T-helper 2 cell treated with Interferon-gamma antibody and Interleukin-4, amounts not matched to agents 5 μg/mL and 100 μg/mL, for 36 hours (primary cell): ENCODE measurements around the gene BIVM.

Experiments
- DNase-seq: peaks from one replicate; pipeline ENCODE4 v3.0.0; 2021; ENCODE audit warnings: low spot score
- H3K27ac Mint-ChIP-seq: one replicate; pipeline ENCODE4 v1.8.0; 2021; ENCODE audit warnings: mild to moderate bottlenecking, mixed read lengths
- H3K27me3 Mint-ChIP-seq: one replicate; pipeline ENCODE4 v1.8.0; 2021; ENCODE audit warnings: low read depth, mixed read lengths
- H3K36me3 Mint-ChIP-seq: one replicate; pipeline ENCODE4 v1.8.0; 2021; ENCODE audit warnings: low read depth, mixed read lengths
- H3K4me1 Mint-ChIP-seq: one replicate; pipeline ENCODE4 v1.8.0; 2021; ENCODE audit warnings: low read depth, mixed read lengths
- H3K4me3 Mint-ChIP-seq: one replicate; pipeline ENCODE4 v1.8.0; 2022; ENCODE audit warnings: mild to moderate bottlenecking, moderate library complexity, mixed read lengths
- H3K9me3 Mint-ChIP-seq: one replicate; pipeline ENCODE4 v1.8.0; 2021; ENCODE audit warnings: mixed read lengths

Gene BIVM

DNA sequence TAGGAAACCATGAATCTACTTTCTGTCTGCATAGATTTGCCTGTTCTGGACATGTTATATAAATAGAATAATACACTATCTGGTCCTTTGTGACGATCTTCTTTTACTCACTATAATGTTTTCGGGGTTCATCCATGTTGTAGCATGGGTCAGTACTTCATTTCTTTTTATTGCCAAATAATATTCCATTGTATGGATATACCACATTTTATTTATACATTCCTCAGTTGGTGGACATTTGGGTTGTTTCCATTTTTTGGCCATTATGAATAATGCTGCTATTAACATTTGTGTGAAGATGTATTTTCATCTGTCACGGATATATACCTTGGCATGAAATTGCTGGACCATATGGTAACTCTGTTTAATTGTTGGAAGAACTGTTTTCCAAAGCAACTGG lies 6.8 kb downstream of the BIVM start:
- no peak overlapping the region for H3K4me3 Mint-ChIP-seq
- H3K27ac Mint-ChIP-seq: no peak overlapping the region
- DNase-seq: no peak
- H3K9me3 Mint-ChIP-seq: peaks cover 3% of the 10 kb centered on the region
- H3K36me3 Mint-ChIP-seq: peaks cover 29% of the 10 kb centered on the region
- no peaks in the 10 kb centered on the region for H3K27me3 Mint-ChIP-seq
- peaks cover 30% of the 10 kb centered on the region for H3K4me1 Mint-ChIP-seq

DNA sequence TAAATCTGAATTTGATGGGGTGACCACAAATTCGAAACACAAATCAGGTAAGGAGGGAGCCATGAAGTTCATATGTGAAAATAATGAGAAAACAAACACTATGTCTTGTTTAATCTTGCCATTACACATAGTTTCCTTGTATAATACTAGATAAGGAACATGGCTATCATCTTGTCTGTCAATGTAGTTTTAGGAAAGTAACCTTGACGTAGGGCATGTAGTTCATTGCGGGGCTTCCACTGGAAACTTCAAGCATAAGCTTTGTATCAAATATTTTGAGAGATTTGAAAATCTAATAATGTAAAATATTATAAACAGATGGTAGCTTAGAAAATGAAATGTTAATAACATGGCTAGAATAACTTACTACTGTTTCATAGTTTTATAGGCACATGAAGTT lies 8.8 kb downstream of the BIVM start:
- no peak for DNase-seq
- Mint-ChIP-seq H3K4me1 (peaks cover 23% of the 10 kb centered on the region), H3K27ac (no peak overlapping the region), H3K36me3 (peaks cover 43% of the 10 kb centered on the region), H3K9me3 (peaks cover 9% of the 10 kb centered on the region), H3K4me3 (no peak overlapping the region), H3K27me3 (no peaks in the 10 kb centered on the region)

DNA sequence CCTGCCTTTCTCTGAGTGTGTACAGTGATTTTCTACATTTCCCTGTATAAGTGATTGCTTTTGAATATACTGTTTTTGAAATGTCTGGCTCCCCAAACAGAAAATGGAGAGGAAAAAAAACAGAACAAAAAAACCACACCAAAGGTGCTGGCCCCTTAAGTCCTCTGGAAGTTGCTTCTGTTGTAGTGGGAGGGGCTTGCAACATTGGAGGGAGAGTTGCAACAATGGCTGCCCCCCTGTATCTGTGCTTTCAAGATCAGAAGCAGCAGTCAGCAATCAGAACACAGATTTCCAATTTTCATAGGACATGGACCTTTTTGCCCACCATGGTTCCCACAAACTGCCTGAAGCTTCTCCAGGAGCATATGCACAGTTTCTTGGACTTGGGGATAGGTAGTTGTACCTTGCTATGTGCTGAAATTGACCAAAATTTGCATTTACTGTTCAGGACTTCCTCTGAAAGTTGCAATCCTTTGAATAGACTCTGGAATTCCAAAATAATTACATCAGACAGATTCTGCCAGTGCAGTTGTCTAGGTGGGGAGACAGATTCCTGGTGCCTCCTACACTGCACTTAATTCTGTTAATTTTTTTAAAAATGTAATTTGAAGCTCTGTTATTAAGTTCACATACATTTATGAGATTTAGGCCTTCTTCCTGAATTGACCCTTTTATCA lies 13.8 kb downstream of the BIVM start:
- no peak for DNase-seq
- Mint-ChIP-seq H3K9me3 (peaks cover 9% of the 10 kb centered on the region), H3K4me3 (no peak overlapping the region), H3K36me3 (peaks cover 43% of the 10 kb centered on the region), H3K27ac (no peak overlapping the region), H3K4me1 (peaks cover 25% of the 10 kb centered on the region), H3K27me3 (no peaks in the 10 kb centered on the region)

DNA sequence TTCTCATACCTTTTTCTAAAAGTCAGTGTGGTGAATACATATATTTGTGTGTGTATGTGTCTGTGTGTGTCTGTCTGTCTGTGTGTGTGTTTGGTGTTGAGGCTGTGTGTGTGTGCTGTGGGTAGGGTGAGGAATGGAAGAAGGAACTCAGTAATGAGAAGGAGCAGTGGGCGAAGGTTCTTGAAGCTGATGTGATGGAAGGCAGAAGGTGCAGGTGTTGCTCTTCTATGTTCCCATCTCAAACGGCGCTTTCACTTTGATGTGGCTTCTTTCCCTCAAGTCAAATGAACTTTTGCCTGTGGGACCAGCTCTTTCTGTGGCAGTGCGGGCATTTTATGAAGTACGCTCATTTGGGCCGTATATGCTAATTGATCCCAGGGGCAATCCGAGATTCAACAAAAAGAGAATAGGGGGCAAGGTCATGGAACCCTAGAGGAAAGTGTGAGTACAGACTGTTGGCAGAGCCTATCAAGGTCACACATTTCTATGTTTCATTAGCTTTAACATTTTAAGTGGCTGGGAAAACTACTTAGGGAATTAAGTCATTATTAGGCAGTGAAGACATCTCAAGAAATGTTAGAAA lies 15.2 kb downstream of the BIVM start:
- no peak for DNase-seq
- H3K4me1 Mint-ChIP-seq: peaks cover 23% of the 10 kb centered on the region
- no peaks in the 10 kb centered on the region for H3K27me3 Mint-ChIP-seq
- H3K4me3 Mint-ChIP-seq: peak overlapping the region; percentile 16
- peak overlapping the region; percentile 49 for H3K27ac Mint-ChIP-seq
- H3K9me3 Mint-ChIP-seq: peaks cover 9% of the 10 kb centered on the region
- peaks cover 45% of the 10 kb centered on the region for H3K36me3 Mint-ChIP-seq

DNA sequence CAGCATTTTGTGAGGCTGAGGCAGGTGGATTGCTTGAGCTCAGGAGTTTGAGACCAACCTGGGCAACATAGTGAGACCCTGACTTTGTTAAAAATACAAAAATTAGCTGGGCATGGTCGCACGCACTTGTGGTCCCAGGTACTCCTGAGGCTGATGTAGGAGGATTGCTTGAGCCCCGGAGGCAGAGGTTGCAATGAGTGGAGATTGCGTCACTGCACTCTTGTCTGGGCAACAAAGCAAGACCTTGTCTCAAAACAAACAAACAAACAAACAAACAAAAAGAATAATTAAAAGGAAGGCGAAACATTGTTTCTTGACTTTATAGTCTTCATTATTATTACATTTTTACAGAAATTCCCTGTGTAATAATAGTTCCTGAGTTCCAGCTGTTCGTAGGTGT lies 15.9 kb downstream of the BIVM start:
- Mint-ChIP-seq H3K9me3 (peaks cover 9% of the 10 kb centered on the region), H3K4me1 (peaks cover 23% of the 10 kb centered on the region), H3K27me3 (no peaks in the 10 kb centered on the region), H3K4me3 (no peak overlapping the region), H3K36me3 (peaks cover 50% of the 10 kb centered on the region), H3K27ac (no peak overlapping the region)
- DNase-seq: no peak

DNA sequence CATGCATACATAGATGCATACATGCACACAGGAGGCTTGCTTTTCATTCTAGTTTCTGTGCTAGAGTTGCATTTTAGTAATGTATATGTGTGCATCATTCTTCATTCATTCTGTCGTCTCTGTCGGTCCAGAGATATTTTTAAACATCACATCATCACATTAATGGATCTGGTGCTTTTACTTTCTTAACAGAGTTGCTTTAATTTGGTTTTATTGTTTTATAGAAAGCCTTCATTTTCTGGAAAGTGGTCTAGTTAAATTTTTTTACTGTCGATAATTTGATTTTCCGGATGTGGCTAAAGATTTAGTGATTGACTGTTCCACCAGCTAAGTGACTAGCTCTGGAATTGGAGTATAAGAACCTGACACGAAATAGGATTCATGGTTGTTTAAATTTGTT lies 16.9 kb downstream of the BIVM start:
- Mint-ChIP-seq H3K27ac (no peak overlapping the region), H3K36me3 (peaks cover 45% of the 10 kb centered on the region), H3K4me1 (peaks cover 23% of the 10 kb centered on the region), H3K27me3 (no peaks in the 10 kb centered on the region), H3K4me3 (no peak overlapping the region), H3K9me3 (peaks cover 6% of the 10 kb centered on the region)
- no peak for DNase-seq

DNA sequence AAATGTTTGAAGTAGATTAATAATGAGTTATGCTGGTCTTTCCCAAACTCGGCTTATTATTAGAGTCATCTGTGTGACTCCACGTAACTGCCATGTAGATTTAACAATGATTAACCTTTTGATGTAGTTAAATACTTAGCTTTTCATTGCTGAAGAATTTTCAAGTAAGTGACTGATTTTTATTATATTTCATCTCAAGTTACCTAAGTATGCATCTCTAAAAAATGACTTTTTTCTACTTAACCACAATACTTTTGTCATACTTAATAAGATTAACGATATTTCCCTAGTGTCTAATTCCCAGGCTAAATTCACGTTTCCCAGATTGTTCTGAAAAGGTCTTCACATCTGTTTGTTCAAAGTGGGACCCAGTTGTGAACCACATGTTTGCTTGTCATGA lies 17.8 kb downstream of the BIVM start:
- H3K4me1 Mint-ChIP-seq: peaks cover 23% of the 10 kb centered on the region
- no peak for DNase-seq
- H3K27me3 Mint-ChIP-seq: no peaks in the 10 kb centered on the region
- no peak overlapping the region for H3K4me3 Mint-ChIP-seq
- no peak overlapping the region for H3K27ac Mint-ChIP-seq
- H3K36me3 Mint-ChIP-seq: peaks cover 40% of the 10 kb centered on the region
- H3K9me3 Mint-ChIP-seq: peaks cover 5% of the 10 kb centered on the region

DNA sequence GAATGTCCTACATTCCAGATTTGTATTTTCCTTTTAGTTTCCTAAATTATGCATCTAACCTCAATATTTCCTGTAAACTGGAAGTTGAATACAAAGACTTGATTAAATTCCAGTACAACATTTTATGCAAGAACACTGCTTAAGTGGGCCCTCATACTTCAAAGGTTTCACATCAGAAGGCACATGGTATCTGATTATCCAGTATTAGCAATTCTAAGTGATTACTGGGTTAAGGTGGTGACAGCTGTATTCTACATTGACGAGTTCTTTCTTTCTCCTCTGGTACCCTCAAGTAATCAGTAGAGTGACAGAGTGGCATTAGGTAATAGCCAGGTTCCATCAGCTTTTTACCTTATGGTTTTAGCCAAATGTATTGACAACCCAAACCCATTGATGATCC lies 18.3 kb downstream of the BIVM start:
- DNase-seq: no peak
- H3K27me3 Mint-ChIP-seq: no peaks in the 10 kb centered on the region
- H3K4me3 Mint-ChIP-seq: no peak overlapping the region
- peaks cover under 1% of the 10 kb centered on the region for H3K9me3 Mint-ChIP-seq
- H3K36me3 Mint-ChIP-seq: peaks cover 40% of the 10 kb centered on the region
- peaks cover 18% of the 10 kb centered on the region for H3K4me1 Mint-ChIP-seq
- H3K27ac Mint-ChIP-seq: no peak overlapping the region

DNA sequence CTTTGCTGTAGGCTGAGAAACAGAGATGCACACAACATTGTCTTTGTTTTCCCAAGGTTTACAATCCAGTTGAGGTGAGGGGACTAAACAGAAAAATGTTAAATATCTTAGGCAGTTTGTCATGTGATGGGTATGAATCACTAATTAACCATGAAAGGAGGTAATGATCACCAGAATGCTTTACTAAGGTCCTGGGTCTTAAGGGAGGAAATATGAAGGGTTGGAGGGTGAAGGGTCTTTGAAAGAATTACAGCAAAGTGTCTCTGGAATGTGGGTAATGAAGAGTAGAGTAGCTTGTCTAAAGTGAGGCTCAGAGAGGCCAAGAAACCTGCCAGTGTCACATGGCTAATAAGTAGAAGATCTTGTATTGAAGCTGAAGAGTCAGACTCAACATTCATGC lies 19.0 kb downstream of the BIVM start:
- peaks cover 46% of the 10 kb centered on the region for H3K36me3 Mint-ChIP-seq
- H3K27me3 Mint-ChIP-seq: no peaks in the 10 kb centered on the region
- no peak for DNase-seq
- H3K4me1 Mint-ChIP-seq: peaks cover 11% of the 10 kb centered on the region
- H3K4me3 Mint-ChIP-seq: no peak overlapping the region
- no peaks in the 10 kb centered on the region for H3K9me3 Mint-ChIP-seq
- no peak overlapping the region for H3K27ac Mint-ChIP-seq

DNA sequence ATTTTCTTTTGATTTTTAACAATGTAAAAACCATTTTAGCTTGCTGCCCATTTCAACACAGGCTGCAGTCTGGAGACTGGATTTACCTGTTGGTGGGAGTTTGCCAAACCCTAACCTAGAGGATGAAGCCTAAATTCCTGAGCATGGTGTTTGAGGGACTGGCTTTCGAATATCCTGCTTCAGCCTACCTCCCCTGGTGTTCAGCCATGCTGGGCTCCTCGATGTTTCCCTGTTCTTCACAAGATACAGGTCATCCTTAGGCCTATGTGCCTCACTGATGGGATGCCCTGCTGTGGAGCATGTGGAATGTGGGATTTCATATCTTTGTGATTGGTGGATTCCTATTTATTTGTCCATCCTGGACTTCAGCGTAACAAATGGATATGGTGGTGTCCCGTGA lies 26.5 kb downstream of the BIVM start:
- Mint-ChIP-seq H3K9me3 (no peaks in the 10 kb centered on the region), H3K27me3 (no peaks in the 10 kb centered on the region), H3K4me3 (no peak overlapping the region), H3K4me1 (no peaks in the 10 kb centered on the region), H3K27ac (no peak overlapping the region), H3K36me3 (peaks cover 36% of the 10 kb centered on the region)
- no peak for DNase-seq

DNA sequence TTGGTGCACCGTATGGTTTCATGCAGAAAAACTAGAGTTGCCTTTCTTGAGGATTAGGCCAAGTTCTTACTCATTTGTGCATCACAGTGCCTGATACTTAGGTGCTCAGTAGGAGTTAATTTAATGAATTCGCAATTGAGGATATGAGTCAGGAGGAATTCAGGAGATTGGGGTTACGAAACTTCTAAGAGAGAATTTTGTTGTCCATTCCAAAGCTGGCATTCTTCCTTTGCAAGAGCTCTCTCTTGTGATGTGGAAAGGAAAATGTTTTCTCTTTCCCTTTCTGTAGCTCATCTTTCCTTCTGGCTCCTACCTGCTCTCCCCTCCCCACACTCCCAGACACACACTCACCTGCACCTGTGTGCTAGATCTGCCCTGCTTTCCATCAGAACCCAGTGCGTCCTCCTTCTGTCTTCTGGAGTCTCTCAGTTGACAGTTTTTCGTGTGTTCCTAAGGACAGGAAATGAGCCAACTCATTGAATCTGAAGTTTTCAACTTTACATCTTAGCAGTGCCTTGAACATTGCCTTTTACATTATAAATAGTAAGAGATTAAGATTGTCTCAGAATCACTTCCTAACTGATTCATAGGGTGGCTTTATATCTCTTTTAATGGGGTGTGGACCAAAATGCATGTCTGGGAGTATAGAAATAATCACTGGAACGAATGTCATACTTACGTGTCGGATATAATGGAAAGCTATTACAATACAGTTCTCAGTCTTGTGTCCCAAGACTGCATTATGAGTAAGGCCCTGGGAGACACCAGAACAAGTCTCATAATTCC lies 27.2 kb downstream of the BIVM start:
- no peak overlapping the region for H3K27ac Mint-ChIP-seq
- H3K36me3 Mint-ChIP-seq: peaks cover 36% of the 10 kb centered on the region
- H3K9me3 Mint-ChIP-seq: no peaks in the 10 kb centered on the region
- H3K27me3 Mint-ChIP-seq: no peaks in the 10 kb centered on the region
- no peak overlapping the region for H3K4me3 Mint-ChIP-seq
- no peak for DNase-seq
- H3K4me1 Mint-ChIP-seq: no peaks in the 10 kb centered on the region

DNA sequence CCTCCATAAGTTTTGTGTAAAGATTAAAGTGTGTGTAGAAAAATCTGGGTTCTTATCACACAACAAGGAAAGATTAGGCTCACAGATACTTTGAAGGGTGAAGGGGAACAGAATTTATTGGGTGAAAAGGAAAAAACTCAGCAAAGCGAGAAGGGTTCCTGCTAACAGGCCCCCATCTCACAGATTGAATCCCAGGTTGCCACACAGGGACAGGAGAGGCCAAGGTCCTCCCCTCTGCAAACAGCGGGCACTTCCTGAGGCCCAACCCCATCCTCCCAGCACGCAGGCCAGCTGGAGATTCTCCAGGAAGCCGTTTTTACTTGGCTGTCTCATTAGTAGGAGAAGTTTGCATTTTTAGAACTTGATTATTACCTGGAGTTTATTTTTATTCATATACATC lies 31.7 kb downstream of the BIVM start:
- H3K4me3 Mint-ChIP-seq: no peak overlapping the region
- DNase-seq: no peak
- peak overlapping the region; percentile 26 for H3K27ac Mint-ChIP-seq
- H3K27me3 Mint-ChIP-seq: no peaks in the 10 kb centered on the region
- peaks cover 30% of the 10 kb centered on the region for H3K36me3 Mint-ChIP-seq
- no peaks in the 10 kb centered on the region for H3K9me3 Mint-ChIP-seq
- no peaks in the 10 kb centered on the region for H3K4me1 Mint-ChIP-seq

DNA sequence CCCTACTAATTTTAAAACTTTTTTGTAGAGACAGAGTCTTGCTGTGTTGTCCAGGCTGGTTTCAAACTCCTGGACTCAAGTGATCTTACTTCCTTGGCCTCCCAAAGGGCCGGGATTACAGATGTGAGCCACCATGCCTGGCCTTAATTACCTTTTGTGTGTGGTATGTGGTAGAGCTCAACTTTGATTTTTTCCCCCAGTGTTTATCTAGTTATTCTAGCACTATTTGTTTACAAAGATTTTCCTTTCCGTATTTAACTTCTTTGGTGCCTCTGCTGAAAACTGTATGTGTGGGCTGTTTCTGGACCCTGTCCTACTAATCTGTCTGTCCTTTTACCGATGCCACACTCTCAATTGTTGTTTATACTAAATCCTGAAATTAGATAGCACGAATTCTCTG lies 37.6 kb downstream of the BIVM start:
- H3K36me3 Mint-ChIP-seq: peaks cover 48% of the 10 kb centered on the region
- H3K4me1 Mint-ChIP-seq: no peaks in the 10 kb centered on the region
- no peaks in the 10 kb centered on the region for H3K9me3 Mint-ChIP-seq
- DNase-seq: no peak
- no peak overlapping the region for H3K4me3 Mint-ChIP-seq
- H3K27ac Mint-ChIP-seq: no peak overlapping the region
- H3K27me3 Mint-ChIP-seq: no peaks in the 10 kb centered on the region

DNA sequence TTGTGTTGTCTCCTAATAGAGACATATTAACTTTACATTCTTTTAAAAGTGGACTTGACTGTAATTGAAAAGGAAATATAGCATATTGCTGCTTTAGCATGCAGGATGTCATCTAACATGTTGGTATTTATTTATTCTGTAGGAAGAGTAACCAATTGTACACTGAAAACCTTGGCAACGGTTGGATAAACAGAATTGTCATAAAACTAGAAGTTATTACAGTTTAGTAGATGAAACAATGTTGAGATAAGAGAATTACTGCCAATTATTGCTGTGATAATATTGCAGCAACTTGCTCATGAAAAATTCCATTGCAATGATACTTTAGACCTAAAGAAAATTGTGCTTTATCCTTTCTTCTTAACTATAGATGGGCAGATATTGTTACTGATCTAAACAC lies 39.4 kb downstream of the BIVM start:
- Mint-ChIP-seq H3K4me3 (no peak overlapping the region), H3K9me3 (no peaks in the 10 kb centered on the region), H3K36me3 (peaks cover 42% of the 10 kb centered on the region), H3K27ac (no peak overlapping the region), H3K27me3 (no peaks in the 10 kb centered on the region), H3K4me1 (no peaks in the 10 kb centered on the region)
- no peak for DNase-seq
